WTC11 (cell line): ENCODE results near the gene GPC6.

Experiments
- CREB1 ChIP-seq: sonication (generic); formaldehyde crosslinking; IDR thresholded peaks from 2 replicates; pipeline ENCODE4 v1.8.0; 2023; ENCODE audit warnings: mild to moderate bottlenecking, missing genetic modification reagents
- ETV6 ChIP-seq: sonication (generic); formaldehyde crosslinking; IDR thresholded peaks from 2 replicates; pipeline ENCODE4 v1.8.1; 2022; ENCODE audit warnings: mild to moderate bottlenecking, missing genetic modification reagents
- FOXJ3 ChIP-seq: sonication (generic); formaldehyde crosslinking; IDR thresholded peaks from 2 replicates; pipeline ENCODE4 v1.9.0; 2021; ENCODE audit warnings: missing genetic modification reagents, mild to moderate bottlenecking, borderline replicate concordance
- JUN ChIP-seq: sonication (generic); formaldehyde crosslinking; IDR thresholded peaks from 2 replicates; pipeline ENCODE4 v1.8.0; 2023; ENCODE audit warnings: mild to moderate bottlenecking, missing genetic modification reagents
- TF ChIP-seq, protein P1 (sequence below): sonication (generic); formaldehyde crosslinking; IDR thresholded peaks from 2 replicates; pipeline ENCODE4 v1.8.0; 2022; ENCODE audit warnings: mild to moderate bottlenecking, missing genetic modification reagents
- TF ChIP-seq, protein P2 (sequence below): fragments of 200-600 bp; IDR thresholded peaks from 2 replicates; pipeline ENCODE4 v1.8.0; 2022; ENCODE audit warnings: antibody characterized with exemption

DNA sequence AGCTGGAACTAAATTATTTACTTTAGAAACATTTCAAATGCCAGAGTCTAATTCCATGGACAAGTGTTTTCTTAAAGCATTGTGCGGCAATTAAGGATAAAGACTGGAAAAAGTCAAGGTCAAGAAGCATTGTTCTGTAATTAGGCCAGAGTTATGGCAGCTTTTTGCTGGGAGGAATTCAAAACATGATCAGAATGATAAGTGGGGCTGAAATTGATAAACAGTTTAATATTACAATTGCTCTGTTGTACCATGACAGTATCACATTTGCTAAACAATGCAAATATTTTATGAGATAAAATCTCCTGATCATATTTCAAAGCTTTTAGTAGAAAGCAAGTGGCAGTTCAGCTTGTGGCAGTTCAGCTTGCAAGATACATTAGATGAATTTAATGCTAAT lies 513.7 kb downstream of the GPC6 start:
- TF ChIP-seq, protein P1, sequence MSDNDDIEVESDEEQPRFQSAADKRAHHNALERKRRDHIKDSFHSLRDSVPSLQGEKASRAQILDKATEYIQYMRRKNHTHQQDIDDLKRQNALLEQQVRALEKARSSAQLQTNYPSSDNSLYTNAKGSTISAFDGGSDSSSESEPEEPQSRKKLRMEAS (CRISPR knock-in tag), result no peak
- no peak for TF ChIP-seq JUN (CRISPR knock-in tag)
- TF ChIP-seq, protein P2, sequence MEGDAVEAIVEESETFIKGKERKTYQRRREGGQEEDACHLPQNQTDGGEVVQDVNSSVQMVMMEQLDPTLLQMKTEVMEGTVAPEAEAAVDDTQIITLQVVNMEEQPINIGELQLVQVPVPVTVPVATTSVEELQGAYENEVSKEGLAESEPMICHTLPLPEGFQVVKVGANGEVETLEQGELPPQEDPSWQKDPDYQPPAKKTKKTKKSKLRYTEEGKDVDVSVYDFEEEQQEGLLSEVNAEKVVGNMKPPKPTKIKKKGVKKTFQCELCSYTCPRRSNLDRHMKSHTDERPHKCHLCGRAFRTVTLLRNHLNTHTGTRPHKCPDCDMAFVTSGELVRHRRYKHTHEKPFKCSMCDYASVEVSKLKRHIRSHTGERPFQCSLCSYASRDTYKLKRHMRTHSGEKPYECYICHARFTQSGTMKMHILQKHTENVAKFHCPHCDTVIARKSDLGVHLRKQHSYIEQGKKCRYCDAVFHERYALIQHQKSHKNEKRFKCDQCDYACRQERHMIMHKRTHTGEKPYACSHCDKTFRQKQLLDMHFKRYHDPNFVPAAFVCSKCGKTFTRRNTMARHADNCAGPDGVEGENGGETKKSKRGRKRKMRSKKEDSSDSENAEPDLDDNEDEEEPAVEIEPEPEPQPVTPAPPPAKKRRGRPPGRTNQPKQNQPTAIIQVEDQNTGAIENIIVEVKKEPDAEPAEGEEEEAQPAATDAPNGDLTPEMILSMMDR, result no peak
- no peak for TF ChIP-seq FOXJ3
- no peak for TF ChIP-seq CREB1
- TF ChIP-seq ETV6, result no peak
